Measurements from ENCODE around the gene APP.

- TF ChIP-seq POLR2AphosphoS5 (IDR thresholded peaks at IDR 0.05; ENCODE audit: low read depth, low read length) (no peak), POLR2A (IDR thresholded peaks at IDR 0.05; ENCODE audit: low read depth, low read length) (no peak), TAF1 (IDR thresholded peaks at IDR 0.05; ENCODE audit: low read depth, low read length) (no peak)
These were observed 73.1 kb downstream of the APP start for GRCh38 chr21:26097475-26097874.

Measured in GM12891 (cell line).